H1 (cell line): ENCODE results near the gene XPOT. TPM values are rescaled to one million over a fixed set of nuclear protein-coding genes. Genes with fewer than 3 reads are reported as not detected.

Source experiments
- CEBPB ChIP-seq: IDR thresholded peaks from 2 replicates; pipeline ENCODE4 v1.6.1; 2012; ENCODE audit warnings: low read depth, low read length
- EGR1 ChIP-seq: IDR thresholded peaks from 2 replicates; pipeline ENCODE4 v1.6.1; 2011; ENCODE audit warnings: low read depth, low read length, borderline replicate concordance
- FOSL1 ChIP-seq: IDR thresholded peaks from 2 replicates; pipeline ENCODE4 v1.6.1; 2011; ENCODE audit warnings: mild to moderate bottlenecking, low read depth, low read length, moderate library complexity; ENCODE audit not compliant: insufficient read depth
- KDM1A ChIP-seq: fragments of 200-600, 300-600 bp; sonication (generic); IDR thresholded peaks from 2 replicates; pipeline ENCODE4 v1.7.1; 2016; ENCODE audit warnings: mild to moderate bottlenecking, low read length, borderline replicate concordance
- KDM4A ChIP-seq: IDR thresholded peaks from one replicate; pipeline ENCODE4 v1.7.1; 2012; ENCODE audit warnings: low read depth, mild to moderate bottlenecking, moderate library complexity, low read length, inconsistent platforms; ENCODE audit not compliant: severe bottlenecking
- NRF1 ChIP-seq: IDR thresholded peaks from 2 replicates; pipeline ENCODE4 v1.6.1; 2011; ENCODE audit warnings: mild to moderate bottlenecking, low read depth, low read length, improper control_type of control experiment
- POLR2A ChIP-seq, 2 experiments: IDR thresholded peaks; 1 replicate in 1 of 2; 2 replicates in 1 of 2; pipeline ENCODE4 v1.6.1; 2011; ENCODE audit warnings: low read depth in 2 of 2, low read length in 2 of 2, mild to moderate bottlenecking in 2 of 2; ENCODE audit errors: control extremely low read depth in 1 of 2
- TEAD4 ChIP-seq: IDR thresholded peaks from 2 replicates; pipeline ENCODE4 v1.6.1; 2012; ENCODE audit warnings: low read depth, low read length, inconsistent platforms, mixed read lengths
- polyA plus RNA-seq, 7 experiments: library from polyadenylated mRNA; depleted of rRNA in 3 of 7; stranded (reverse) in 5 of 7; unstranded in 2 of 7; fragments of >200 nt in 5 of 7; fragments of 200-250 nt in 2 of 7; gene quantifications; 1 replicate in 5 of 7; 2 replicates in 1 of 7; 4 replicates in 1 of 7; pipeline versions ENCODE4 v1.2.1 to v1.2.3, GENCODE V29; 2011 to 2013; ENCODE audit warnings: missing spikeins in 2 of 7, mixed read lengths in 2 of 7
- total RNA-seq: library from RNA; stranded (reverse); fragmentation: NEBNext Ultra II Directional; extraction: Animal tissue kit (Norgen Biotek cat#: 25700); gene quantifications from 2 replicates; pipeline ENCODE4 v1.2.1, GENCODE V29; 2021
- TF ChIP-seq, protein P1 (sequence below): IDR thresholded peaks from 2 replicates; pipeline ENCODE4 v1.6.1; 2011; ENCODE audit warnings: low read depth, mild to moderate bottlenecking, low read length; ENCODE audit not compliant: insufficient read depth
- TF ChIP-seq, protein P2 (sequence below): IDR thresholded peaks from 2 replicates; pipeline ENCODE4 v1.6.1; 2012; ENCODE audit warnings: inconsistent platforms

The XPOT gene
- total and polyA plus RNA-seq, 2 of the 8 experiments (the other 6 are each of a cell fraction or from before 2014, with no cell fraction given) = 38.8 to 176 TPM

DNA sequence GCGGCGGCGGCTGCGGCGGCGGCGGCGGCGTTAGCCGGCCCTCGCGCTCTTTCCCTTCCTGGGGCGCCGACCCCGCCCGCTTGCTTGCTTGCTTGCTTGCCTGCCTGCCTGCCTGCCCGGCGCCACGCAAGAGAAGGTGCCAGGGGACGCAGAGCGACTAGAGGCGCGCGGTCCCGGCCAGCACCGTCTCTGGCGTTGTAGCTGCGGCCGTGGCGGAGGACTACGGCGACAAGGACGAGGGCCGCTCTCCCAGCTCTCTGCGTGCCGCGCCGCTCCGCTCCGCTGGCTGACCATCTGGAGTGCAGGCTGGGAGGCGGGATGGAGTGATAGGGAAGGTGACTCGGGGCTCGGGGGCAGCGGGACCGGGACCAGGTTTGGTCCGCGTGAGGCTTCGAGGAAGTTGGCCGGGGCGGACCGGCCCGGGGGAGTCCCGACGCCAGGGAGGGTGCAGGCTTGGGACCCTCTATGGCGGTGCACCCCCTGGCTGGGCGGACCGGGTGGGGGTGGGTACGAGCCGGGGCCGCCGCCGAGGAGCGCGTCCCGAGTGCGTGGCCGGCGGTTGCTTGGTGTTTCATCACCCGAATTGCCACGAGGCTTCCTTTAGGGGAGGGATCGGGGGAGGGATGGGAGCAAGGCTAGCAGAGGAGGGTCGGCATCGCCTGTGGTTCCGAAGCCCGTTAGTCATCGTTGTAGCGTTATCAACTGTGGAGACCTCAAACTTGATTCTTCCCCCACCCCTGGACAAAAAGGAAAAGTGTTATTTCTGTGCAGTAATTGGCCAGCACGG, 471 bp downstream of the XPOT start (continued):
- peak in 1 of 2 experiments; percentile 56 for TF ChIP-seq POLR2A (IDR thresholded peaks at IDR 0.05; ENCODE audit: control extremely low read depth in 1 of 2, low read depth in 2 of 2, low read length in 2 of 2)
- TF ChIP-seq CEBPB = peak; percentile 91
- TF ChIP-seq, protein P1, sequence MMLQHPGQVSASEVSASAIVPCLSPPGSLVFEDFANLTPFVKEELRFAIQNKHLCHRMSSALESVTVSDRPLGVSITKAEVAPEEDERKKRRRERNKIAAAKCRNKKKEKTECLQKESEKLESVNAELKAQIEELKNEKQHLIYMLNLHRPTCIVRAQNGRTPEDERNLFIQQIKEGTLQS = no peak
- TF ChIP-seq FOSL1 = no peak
- no peak for TF ChIP-seq EGR1
- 0 out of 2 replicates have a peak, but pooled peaks have one; percentile 3 for TF ChIP-seq TEAD4
- TF ChIP-seq, protein P2, sequence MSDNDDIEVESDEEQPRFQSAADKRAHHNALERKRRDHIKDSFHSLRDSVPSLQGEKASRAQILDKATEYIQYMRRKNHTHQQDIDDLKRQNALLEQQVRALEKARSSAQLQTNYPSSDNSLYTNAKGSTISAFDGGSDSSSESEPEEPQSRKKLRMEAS = peak; percentile 93
- no peak for TF ChIP-seq NRF1
- no peak for TF ChIP-seq KDM1A
- TF ChIP-seq KDM4A = peak; percentile 72
